SK-N-SH treated with all-trans-retinoic acid at 6 μM for 48 hours (cell line): Measurements from ENCODE around the gene GIPC1.

Experiments
- CSDC2 ChIP-seq: fragments of 250-450 bp; sonication (Bioruptor Pico); IDR thresholded peaks from 2 replicates; pipeline ENCODE4 v1.5.0; 2020; ENCODE audit warnings: mild to moderate bottlenecking, moderate library complexity
- ISL1 ChIP-seq: fragments of 250-450 bp; sonication (Bioruptor Pico); IDR thresholded peaks from 2 replicates; pipeline ENCODE4 v2.1.2; 2022; ENCODE audit warnings: mild to moderate bottlenecking, moderate library complexity
- RARB ChIP-seq: fragments of 250-450 bp; sonication (Bioruptor Pico); IDR thresholded peaks from 2 replicates; pipeline ENCODE4 v1.8.0; 2021; ENCODE audit warnings: mild to moderate bottlenecking, moderate library complexity

GRCh38 chr19:14439014-14439413, 56.9 kb downstream of the GIPC1 start:
- no peak for TF ChIP-seq ISL1 (CRISPR knock-in tag)
- no peak for TF ChIP-seq RARB (CRISPR knock-in tag)
- TF ChIP-seq CSDC2 (CRISPR knock-in tag), result no peak
